ENCODE measurements around the gene STK38.

Gene STK38

DNA sequence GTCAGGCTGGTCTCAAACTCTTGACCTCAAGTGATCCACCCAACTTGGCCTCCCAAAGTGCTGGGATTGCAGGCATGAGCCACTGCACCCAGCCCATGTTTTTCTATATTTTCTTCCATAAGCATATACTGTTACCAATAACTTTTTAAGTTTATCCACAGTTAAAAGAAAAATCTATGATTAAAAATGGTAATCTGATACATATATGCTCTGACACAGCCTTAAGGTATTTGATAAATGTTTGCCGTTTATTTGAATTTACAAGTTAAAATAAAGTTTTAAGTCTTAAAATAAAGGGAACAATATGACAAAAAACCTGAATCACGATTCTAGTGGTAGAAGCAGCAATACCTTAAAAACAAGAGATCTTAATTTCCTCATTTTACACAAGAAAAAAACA lies 5.2 kb downstream of the STK38 start:
- H2AK5ac ChIP-seq (ENCODE audit: low read length) = no peak overlapping the region
- H3K27ac ChIP-seq (ENCODE audit: low read depth, low read length) = no peak overlapping the region
- no peaks in the 10 kb centered on the region for H3K9me3 ChIP-seq (ENCODE audit: insufficient read depth, low read depth, low read length)
- H3K4me2 ChIP-seq (ENCODE audit: low read length) = no peak overlapping the region
- H2AFZ ChIP-seq (ENCODE audit: insufficient read depth, low read length, poor library complexity) = no peak overlapping the region
- WGBS (ENCODE audit: extremely low coverage, insufficient coverage, insufficient read length) = no CpG with 5 or more reads among the region's 2 CpGs
- no peak overlapping the region for H2BK120ac ChIP-seq (ENCODE audit: insufficient read depth, low read length, poor library complexity)
- H3K79me2 ChIP-seq (ENCODE audit: control insufficient read depth, insufficient read depth, low read length, poor library complexity) = peaks cover 9% of the 10 kb centered on the region
- no peak overlapping the region for H2BK12ac ChIP-seq (ENCODE audit: low read length)
- H3K4me3 ChIP-seq (ENCODE audit: low read depth, low read length) = no peak overlapping the region
- no peak overlapping the region for H4K12ac ChIP-seq (ENCODE audit: low read depth, low read length)
- no peak overlapping the region for H2BK5ac ChIP-seq (ENCODE audit: low read depth, low read length, poor library complexity)
- no peak overlapping the region for H3K18ac ChIP-seq (ENCODE audit: low read length)
- peaks cover 9 to 17% of the 10 kb centered on the region in 2 experiments for H3K36me3 ChIP-seq (ENCODE audit: control insufficient read depth in 1 of 2, insufficient read depth in 2 of 2, low read length in 2 of 2)
- H4K8ac ChIP-seq (ENCODE audit: low read depth, low read length) = no peak overlapping the region
- H3K4ac ChIP-seq (ENCODE audit: low read depth, low read length) = no peak overlapping the region
- peaks cover 7% of the 10 kb centered on the region for H3K79me1 ChIP-seq (ENCODE audit: low read length)
- no peaks in the 10 kb centered on the region for H3K27me3 ChIP-seq (ENCODE audit: insufficient read depth, low read length)
- peaks cover 0 to 2% of the 10 kb centered on the region in 2 experiments for H3K4me1 ChIP-seq (ENCODE audit: control insufficient read depth in 1 of 2, insufficient read depth in 2 of 2, low read length in 2 of 2)
- no peak overlapping the region for H3K23ac ChIP-seq (ENCODE audit: low read length)
- H4K91ac ChIP-seq (ENCODE audit: low read depth, low read length) = no peak overlapping the region
- H3K9ac ChIP-seq (ENCODE audit: low read length) = no peak overlapping the region
- no peak overlapping the region for H3K14ac ChIP-seq (ENCODE audit: low read length)
- DNase-seq = no peak

GRCh38 chr6:36539814-36540568 lies 7.3 kb downstream of the STK38 start:
- H2AFZ ChIP-seq (ENCODE audit: insufficient read depth, low read length, poor library complexity) = no peak overlapping the region
- no peak overlapping the region for H3K4ac ChIP-seq (ENCODE audit: low read depth, low read length)
- no peaks in the 10 kb centered on the region for H3K79me2 ChIP-seq (ENCODE audit: control insufficient read depth, insufficient read depth, low read length, poor library complexity)
- no peak overlapping the region for H3K14ac ChIP-seq (ENCODE audit: low read length)
- H2BK120ac ChIP-seq (ENCODE audit: insufficient read depth, low read length, poor library complexity) = no peak overlapping the region
- H3K4me1 ChIP-seq (ENCODE audit: control insufficient read depth in 1 of 2, insufficient read depth in 2 of 2, low read length in 2 of 2) = no peaks in the 10 kb centered on the region
- no peak overlapping the region for H4K8ac ChIP-seq (ENCODE audit: low read depth, low read length)
- no peak overlapping the region for H3K4me2 ChIP-seq (ENCODE audit: low read length)
- no peak overlapping the region for H2BK5ac ChIP-seq (ENCODE audit: low read depth, low read length, poor library complexity)
- no peak overlapping the region for H3K23ac ChIP-seq (ENCODE audit: low read length)
- H3K18ac ChIP-seq (ENCODE audit: low read length) = no peak overlapping the region
- H2BK12ac ChIP-seq (ENCODE audit: low read length) = no peak overlapping the region
- peak; percentile 57 to 92 for DNase-seq
- no peak overlapping the region for H3K9ac ChIP-seq (ENCODE audit: low read length)
- no peak overlapping the region for H2AK5ac ChIP-seq (ENCODE audit: low read length)
- no peaks in the 10 kb centered on the region for H3K79me1 ChIP-seq (ENCODE audit: low read length)
- H3K9me3 ChIP-seq (ENCODE audit: insufficient read depth, low read depth, low read length) = no peaks in the 10 kb centered on the region
- no peak overlapping the region for H4K91ac ChIP-seq (ENCODE audit: low read depth, low read length)
- H4K12ac ChIP-seq (ENCODE audit: low read depth, low read length) = no peak overlapping the region
- no peak overlapping the region for H3K4me3 ChIP-seq (ENCODE audit: low read depth, low read length)
- WGBS (ENCODE audit: extremely low coverage, insufficient coverage, insufficient read length) = no CpG with 5 or more reads among the region's 4 CpGs
- H3K27ac ChIP-seq (ENCODE audit: low read depth, low read length) = no peak overlapping the region
- peaks cover 10 to 20% of the 10 kb centered on the region in 2 experiments for H3K36me3 ChIP-seq (ENCODE audit: control insufficient read depth in 1 of 2, insufficient read depth in 2 of 2, low read length in 2 of 2)
- no peaks in the 10 kb centered on the region for H3K27me3 ChIP-seq (ENCODE audit: insufficient read depth, low read length)

GRCh38 chr6:36536873-36537547 lies 10.3 kb downstream of the STK38 start:
- H2BK120ac ChIP-seq (ENCODE audit: insufficient read depth, low read length, poor library complexity) = no peak overlapping the region
- no peaks in the 10 kb centered on the region for H3K79me1 ChIP-seq (ENCODE audit: low read length)
- WGBS (ENCODE audit: extremely low coverage, insufficient coverage, insufficient read length) = no CpG with 5 or more reads among the region's 3 CpGs
- H3K27me3 ChIP-seq (ENCODE audit: insufficient read depth, low read length) = no peaks in the 10 kb centered on the region
- H3K9me3 ChIP-seq (ENCODE audit: insufficient read depth, low read depth, low read length) = no peaks in the 10 kb centered on the region
- no peak overlapping the region for H3K18ac ChIP-seq (ENCODE audit: low read length)
- no peak overlapping the region for H4K91ac ChIP-seq (ENCODE audit: low read depth, low read length)
- DNase-seq = no peak
- H4K8ac ChIP-seq (ENCODE audit: low read depth, low read length) = no peak overlapping the region
- H3K79me2 ChIP-seq (ENCODE audit: control insufficient read depth, insufficient read depth, low read length, poor library complexity) = no peaks in the 10 kb centered on the region
- H2AFZ ChIP-seq (ENCODE audit: insufficient read depth, low read length, poor library complexity) = no peak overlapping the region
- H2BK12ac ChIP-seq (ENCODE audit: low read length) = no peak overlapping the region
- peaks cover 10 to 22% of the 10 kb centered on the region in 2 experiments for H3K36me3 ChIP-seq (ENCODE audit: control insufficient read depth in 1 of 2, insufficient read depth in 2 of 2, low read length in 2 of 2)
- H3K4ac ChIP-seq (ENCODE audit: low read depth, low read length) = no peak overlapping the region
- H3K9ac ChIP-seq (ENCODE audit: low read length) = no peak overlapping the region
- H3K23ac ChIP-seq (ENCODE audit: low read length) = no peak overlapping the region
- H3K4me3 ChIP-seq (ENCODE audit: low read depth, low read length) = no peak overlapping the region
- no peak overlapping the region for H2BK5ac ChIP-seq (ENCODE audit: low read depth, low read length, poor library complexity)
- no peak overlapping the region for H2AK5ac ChIP-seq (ENCODE audit: low read length)
- no peak overlapping the region for H3K14ac ChIP-seq (ENCODE audit: low read length)
- H4K12ac ChIP-seq (ENCODE audit: low read depth, low read length) = no peak overlapping the region
- H3K4me1 ChIP-seq (ENCODE audit: control insufficient read depth in 1 of 2, insufficient read depth in 2 of 2, low read length in 2 of 2) = no peaks in the 10 kb centered on the region
- H3K27ac ChIP-seq (ENCODE audit: low read depth, low read length) = no peak overlapping the region
- no peak overlapping the region for H3K4me2 ChIP-seq (ENCODE audit: low read length)

- no peak overlapping the region for H3K27ac ChIP-seq (ENCODE audit: low read depth, low read length)
- no peaks in the 10 kb centered on the region for H3K27me3 ChIP-seq (ENCODE audit: insufficient read depth, low read length)
- H4K91ac ChIP-seq (ENCODE audit: low read depth, low read length) = no peak overlapping the region
- H3K79me1 ChIP-seq (ENCODE audit: low read length) = no peaks in the 10 kb centered on the region
- H3K14ac ChIP-seq (ENCODE audit: low read length) = no peak overlapping the region
- no peak overlapping the region for H3K23ac ChIP-seq (ENCODE audit: low read length)
- no peak overlapping the region for H2AFZ ChIP-seq (ENCODE audit: insufficient read depth, low read length, poor library complexity)
- no peak overlapping the region for H2BK12ac ChIP-seq (ENCODE audit: low read length)
- DNase-seq = no peak
- no peak overlapping the region for H3K9ac ChIP-seq (ENCODE audit: low read length)
- H2BK120ac ChIP-seq (ENCODE audit: insufficient read depth, low read length, poor library complexity) = no peak overlapping the region
- H4K12ac ChIP-seq (ENCODE audit: low read depth, low read length) = no peak overlapping the region
- no CpG with 5 or more reads among the region's 1 CpG for WGBS (ENCODE audit: extremely low coverage, insufficient coverage, insufficient read length)
- H2BK5ac ChIP-seq (ENCODE audit: low read depth, low read length, poor library complexity) = no peak overlapping the region
- H3K18ac ChIP-seq (ENCODE audit: low read length) = no peak overlapping the region
- H3K79me2 ChIP-seq (ENCODE audit: control insufficient read depth, insufficient read depth, low read length, poor library complexity) = no peaks in the 10 kb centered on the region
- no peak overlapping the region for H2AK5ac ChIP-seq (ENCODE audit: low read length)
- H4K8ac ChIP-seq (ENCODE audit: low read depth, low read length) = no peak overlapping the region
- no peak overlapping the region for H3K4me3 ChIP-seq (ENCODE audit: low read depth, low read length)
- no peaks in the 10 kb centered on the region for H3K4me1 ChIP-seq (ENCODE audit: control insufficient read depth in 1 of 2, insufficient read depth in 2 of 2, low read length in 2 of 2)
- H3K4ac ChIP-seq (ENCODE audit: low read depth, low read length) = no peak overlapping the region
- H3K36me3 ChIP-seq (ENCODE audit: control insufficient read depth in 1 of 2, insufficient read depth in 2 of 2, low read length in 2 of 2) = peaks cover 1 to 16% of the 10 kb centered on the region in 2 experiments
- H3K4me2 ChIP-seq (ENCODE audit: low read length) = no peak overlapping the region
- H3K9me3 ChIP-seq (ENCODE audit: insufficient read depth, low read depth, low read length) = no peaks in the 10 kb centered on the region
Measured at GRCh38 chr6:36533321-36533720, 14.0 kb downstream of the STK38 start.

All from trophoblast cell (in vitro differentiated cells and primary cell).